Mesenteric fat pad (tissue), 1 donor: ENCODE measurements around the gene BTBD19. TPM values are rescaled to one million over a fixed set of nuclear protein-coding genes. Genes with fewer than 3 reads are reported as not detected.
"Not testable (repeated sequence)": the region's sequence is repeated elsewhere in the genome, so short reads cannot be mapped to it uniquely, and the experiment has no call there.

ENCODE experiments used
- DNase-seq: peaks from one replicate; pipeline ENCODE4 v3.0.0-alpha.2; 2020; ENCODE audit warnings: low spot score
- total RNA-seq: library from RNA; stranded (reverse); fragmentation: NEBNext Ultra II Directional; extraction: Animal tissue kit (Norgen Biotek cat#: 25700); gene quantifications from one replicate; pipeline ENCODE4 v1.2.1, GENCODE V29; 2021
- donor health status: DM: yes; HTN: yes; CAD: no.

The BTBD19 gene
- total RNA-seq, 1 donor from 2014 or later = 26.1 TPM

- DNase-seq = no peak
Measured at GRCh38 chr1:44828003-44828651, 19.8 kb downstream of the BTBD19 start.

DNA sequence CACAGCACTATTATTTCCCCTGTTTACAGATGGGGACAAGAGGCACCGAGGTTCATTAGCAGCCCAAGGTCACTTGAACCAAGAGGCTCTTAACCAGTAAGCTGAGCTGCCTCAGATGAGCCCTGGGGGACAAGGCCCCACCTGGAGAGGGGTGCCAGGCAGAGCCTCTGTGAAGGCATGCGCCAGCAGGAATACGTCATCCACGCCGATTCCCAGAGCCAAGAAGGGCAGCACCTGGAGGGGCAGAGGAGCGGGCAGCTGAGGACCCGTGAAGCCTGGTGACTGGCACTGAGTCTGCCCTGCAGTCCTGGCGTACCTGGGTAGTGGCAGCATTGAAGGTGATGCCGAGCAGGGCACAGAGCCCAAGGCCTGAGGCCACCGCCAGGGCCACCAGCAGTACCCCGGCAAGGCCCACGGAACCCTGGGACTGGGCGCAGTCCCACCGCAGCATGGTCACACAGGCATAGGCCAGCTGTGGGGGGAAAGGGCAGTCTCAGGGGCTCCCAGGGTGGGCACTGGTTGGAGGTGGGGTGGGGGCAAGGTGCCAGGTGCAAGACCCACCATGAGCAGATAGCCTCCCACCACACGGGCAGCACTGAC, 20.6 kb downstream of the BTBD19 start:
- DNase-seq = no peak

- no peak for DNase-seq
Measured at GRCh38 chr1:44829506-44830384, 21.4 kb downstream of the BTBD19 start.

DNA sequence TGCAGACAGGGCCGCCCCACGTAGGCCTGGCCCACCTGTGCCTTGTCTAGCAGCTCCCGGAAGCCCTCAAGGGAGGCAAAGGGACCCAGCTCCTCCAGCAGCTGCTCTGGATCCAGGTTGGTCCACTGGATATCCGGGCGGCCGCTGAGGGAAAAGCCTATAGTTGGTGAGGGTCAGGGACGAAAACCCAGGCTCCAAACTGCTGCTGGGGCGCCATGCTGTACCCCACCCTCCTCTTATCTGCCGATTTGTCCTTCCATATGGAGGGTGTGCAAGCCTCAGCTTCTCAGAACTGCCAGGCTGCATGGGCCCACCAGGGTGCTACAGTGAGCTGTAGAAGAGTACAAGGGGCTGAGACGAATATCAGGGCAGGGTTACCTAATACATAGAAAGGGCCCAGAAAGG, 22.6 kb downstream of the BTBD19 start:
- DNase-seq = no peak

DNA sequence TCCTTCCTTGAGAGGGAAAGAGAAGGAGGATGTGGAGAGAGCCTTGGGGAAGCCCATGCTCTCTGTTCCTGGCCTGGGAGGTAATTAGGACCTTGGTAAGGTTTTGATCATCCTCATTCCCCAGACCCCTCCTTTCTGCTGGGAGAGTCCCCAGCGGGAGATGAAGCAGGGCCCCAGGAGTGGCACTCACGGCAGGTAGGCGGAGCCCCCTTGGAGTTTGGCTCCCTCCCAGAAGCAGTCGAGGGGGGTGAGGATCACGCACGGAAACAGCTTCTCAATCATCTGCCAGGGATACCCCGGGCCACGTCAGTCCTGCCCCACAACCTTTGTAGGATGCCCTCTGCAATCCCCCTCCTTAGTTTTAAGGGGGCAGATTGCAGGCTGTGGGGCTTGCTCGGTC, 23.2 kb downstream of the BTBD19 start:
- no peak for DNase-seq

DNA sequence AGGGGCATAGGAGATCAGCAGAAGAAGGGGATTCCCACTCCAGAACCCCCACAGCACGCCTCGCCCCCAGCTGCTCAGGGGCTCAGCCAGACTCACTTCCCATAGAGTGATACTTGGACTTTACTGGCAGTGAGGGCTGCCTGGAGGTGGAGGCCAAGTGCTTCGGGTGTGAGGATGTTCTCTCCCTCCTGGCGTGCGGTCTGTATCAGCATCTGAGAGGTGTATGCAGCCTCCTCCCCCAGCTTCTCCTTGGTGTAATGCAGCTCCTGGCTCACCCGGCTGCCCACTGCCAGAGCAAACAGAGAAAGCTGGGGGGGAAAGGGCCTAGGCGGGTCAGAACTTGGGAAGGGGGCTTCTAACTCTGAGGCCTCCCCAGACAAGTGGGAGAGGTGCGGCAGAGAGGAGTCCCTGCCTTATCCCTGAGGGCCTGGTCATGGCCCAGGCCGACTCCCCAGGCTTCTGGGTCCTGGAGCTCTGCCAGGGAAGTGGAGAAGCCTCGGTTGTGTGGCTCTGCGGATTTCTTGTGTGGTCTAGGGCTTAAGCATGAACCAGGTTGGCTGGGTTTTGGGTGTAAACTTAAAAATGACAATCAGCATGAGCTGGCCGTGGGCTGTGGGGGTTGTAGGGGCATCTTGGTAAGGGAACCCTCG, 23.9 kb downstream of the BTBD19 start:
- no peak for DNase-seq

DNA sequence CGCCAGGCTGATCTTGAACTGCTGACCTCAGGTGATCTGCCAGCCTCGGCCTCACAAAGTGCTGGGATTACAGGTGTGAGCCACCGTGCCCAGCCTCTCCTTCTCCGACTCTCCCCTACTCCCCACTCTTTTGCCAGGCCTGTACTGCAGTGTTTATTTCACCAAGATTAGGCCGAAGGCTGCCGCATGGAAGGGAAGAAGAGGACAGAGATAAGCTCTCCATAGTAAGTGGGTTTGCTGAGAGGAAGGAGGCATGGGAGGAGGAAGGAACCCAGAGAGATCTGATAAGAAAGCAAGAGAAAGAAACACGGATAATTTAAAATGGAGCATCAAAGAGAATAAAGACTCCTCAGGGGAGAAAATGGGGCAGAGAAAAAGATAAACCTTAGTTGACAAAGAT, 26.0 kb downstream of the BTBD19 start:
- no peak for DNase-seq

DNA sequence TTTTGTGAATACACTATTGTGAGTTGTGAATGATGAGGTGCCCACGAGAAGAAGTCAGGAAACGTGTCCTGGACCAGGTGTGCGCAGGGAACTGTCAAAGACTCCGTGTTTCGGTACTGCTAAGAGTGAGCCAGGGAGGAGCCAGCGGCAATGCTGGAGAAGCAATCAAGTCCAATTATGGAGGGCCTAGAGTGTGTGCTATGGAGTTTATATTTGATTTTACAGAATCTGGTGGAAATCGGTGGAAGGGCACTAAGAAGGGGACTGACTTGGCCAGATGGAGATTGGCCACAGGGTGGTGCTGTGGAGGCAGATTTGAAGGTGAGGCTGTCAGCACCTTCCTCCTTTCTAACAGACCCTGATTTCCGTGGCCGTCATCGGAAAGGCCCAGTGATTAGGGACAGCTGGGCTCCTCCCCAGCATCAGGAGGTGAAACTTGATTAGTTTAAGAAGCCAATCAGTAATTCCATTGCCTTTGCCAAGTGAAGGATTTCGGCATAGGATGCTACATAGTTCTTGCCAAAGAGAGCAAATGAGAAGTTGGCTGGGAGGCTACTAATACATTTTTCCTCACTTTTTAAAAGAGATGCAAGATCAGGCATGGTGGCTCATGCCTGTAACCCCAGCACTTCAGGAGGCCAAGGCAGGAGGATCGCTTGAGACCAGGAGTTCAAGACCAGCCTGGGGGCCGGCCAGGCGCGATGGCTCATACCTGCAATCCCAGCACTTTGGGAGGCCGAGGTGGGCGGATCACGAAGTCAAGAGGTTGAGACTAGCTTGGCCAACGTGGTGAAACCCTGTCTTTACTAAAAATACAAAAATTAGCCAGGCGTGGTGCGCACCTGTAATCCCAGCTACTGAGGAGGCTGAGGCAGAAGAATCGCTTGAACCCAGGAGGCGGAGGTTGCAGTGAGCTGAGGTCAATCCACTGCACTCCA, 27.7 kb downstream of the BTBD19 start:
- DNase-seq = no peak

DNA sequence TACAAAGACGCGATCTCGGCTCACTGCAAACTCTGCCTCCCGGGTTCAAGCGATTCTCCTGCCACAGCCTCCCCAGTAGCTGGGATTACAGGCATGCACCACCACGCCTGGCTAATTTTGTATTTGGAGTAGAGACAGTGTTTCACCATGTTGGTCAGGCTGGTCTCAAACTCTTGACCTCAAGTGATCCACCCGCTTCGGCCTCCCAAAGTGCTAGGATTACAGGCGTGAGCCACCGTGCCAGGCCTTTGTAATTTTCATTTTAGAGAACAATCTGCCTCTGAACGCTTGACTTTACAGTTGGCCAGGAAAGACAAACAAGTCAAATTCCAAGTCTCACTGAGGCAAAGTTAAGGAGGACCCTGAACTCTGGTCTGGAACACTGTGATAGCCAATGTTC, 30.0 kb downstream of the BTBD19 start:
- not testable (repeated sequence) for DNase-seq

DNA sequence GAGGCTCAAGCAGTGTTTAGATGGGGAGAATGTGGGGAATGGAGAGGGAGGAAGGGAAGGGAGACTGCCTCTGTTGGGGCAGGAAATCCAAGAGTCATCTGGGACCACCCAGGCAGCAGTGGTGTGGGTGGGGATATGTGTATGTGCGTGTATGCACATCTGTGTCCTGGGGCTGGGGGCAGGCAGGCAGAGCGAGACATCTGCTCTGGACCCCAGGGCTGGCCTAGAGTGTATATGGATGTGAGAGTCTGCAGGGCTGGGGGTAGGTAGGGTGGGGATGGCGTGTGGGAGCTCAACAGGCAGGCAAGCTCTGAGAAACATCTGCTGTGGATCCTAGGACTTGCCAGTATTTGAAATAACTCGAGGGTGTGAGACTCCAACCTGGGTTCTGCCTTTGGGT, 31.3 kb downstream of the BTBD19 start:
- no peak for DNase-seq

DNA sequence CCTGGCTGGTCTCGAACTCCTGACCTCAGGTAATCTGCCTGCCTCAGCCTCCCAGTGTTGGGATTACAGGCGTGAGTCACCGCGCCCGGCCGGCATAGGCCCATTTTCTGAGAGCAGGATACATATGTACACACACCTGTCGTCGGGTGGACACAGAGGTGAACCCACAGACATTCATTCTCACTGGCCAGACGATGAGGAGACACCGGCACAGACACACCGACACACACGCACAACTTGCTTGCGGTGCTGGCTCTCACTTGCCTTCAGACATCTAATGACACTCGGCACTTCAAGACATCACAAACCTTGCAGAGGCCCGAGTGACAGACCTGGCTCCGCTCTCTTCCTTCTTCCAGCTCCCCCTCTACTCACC, 34.2 kb downstream of the BTBD19 start:
- DNase-seq = no peak

DNA sequence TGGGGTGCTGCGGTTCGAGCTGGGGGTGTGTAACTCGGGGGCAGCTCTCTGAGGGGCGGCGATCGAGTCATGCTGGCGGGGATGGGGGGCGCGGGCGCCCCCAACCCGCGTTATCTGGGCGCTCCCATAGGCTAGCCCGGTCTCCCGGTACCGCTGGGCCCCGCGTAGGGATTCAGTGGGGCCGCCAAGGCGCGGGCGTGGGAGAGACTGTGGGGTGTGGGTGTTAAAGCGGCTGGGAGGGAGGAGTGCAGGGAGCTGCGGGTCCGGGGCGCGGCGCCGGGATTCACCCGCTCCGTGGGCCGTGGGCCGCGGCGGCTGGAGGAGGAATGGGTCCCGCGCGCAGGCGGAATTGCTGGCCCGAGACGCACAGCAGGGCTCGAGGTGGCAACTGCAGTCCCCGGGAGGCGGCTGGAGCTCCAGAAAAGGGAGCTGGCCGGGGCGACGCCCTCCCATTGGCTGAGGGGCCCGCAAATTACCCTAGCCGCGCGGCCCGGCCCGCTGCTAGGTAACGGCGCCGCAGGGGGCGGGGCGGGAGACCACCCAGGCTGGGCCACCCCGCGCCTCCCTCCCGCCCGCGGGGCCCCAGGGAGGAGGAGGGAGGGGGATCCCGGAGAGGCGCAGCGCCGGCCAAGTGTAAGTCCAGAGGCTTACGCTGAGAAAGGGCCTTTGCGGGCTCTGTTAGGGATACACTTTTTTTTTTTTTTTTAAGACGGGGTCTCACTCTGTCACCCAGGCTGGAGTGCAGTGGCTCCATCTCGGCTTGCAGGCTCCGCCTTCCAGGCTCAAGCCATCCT, 34.7 kb downstream of the BTBD19 start, which contains the start of gene PTCH2:
Gene PTCH2, minus strand, starts transcription at position 392 of the 794 bp plus-strand sequence. Its CDS starts 321 bp downstream, at position 71.
- no peak for DNase-seq

DNA sequence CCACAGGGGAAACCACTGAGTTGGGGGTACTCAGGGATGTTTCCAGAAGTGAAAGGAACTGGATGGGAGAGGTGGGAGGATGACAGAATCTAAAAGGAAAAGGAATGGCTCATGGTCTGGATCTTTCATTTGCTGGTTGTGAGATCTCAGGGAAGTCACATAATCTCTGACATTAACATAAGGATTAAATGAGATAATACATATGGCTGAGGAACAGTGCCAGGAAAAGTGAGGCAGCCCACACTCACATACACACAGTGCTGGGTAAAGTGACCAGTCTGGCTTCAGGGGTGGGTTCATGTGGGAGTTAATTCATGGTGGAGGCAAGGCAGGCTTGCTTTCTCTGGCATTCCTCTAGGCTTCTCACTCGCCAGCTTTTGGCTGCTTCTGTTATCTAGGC, 38.7 kb downstream of the BTBD19 start:
- no peak for DNase-seq

- no peak for DNase-seq
Measured at GRCh38 chr1:44847845-44848244, 39.5 kb downstream of the BTBD19 start.

- DNase-seq = peak; percentile 73
Measured at GRCh38 chr1:44848456-44849181, 40.3 kb downstream of the BTBD19 start.

GRCh38 chr1:44849575-44850132, 41.3 kb downstream of the BTBD19 start:
- DNase-seq = peak; percentile 30

- DNase-seq = no peak
Measured at GRCh38 chr1:44851308-44851707, 43.0 kb downstream of the BTBD19 start.

- peak; percentile 76 for DNase-seq
Measured at GRCh38 chr1:44853201-44853600, 44.9 kb downstream of the BTBD19 start.

DNA sequence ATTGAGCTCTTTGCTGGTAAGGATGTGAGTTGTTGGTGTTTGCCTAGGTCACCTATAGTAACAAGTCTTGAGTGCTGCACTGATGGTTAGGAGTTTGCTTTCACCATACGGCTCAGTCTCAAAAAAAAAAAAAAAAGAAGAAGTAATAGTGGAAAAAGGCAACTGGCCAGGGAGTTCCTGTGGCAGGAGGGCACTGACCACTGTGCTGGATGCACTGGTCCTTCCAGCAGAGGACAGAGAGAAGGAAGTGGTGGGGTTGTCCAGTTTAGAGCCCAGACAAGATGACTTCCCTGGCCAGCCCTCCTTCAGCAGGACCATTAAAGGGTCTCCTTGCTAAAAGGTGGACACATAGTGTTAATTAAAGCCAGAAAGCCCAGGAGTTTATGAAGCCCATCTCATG, 46.6 kb downstream of the BTBD19 start:
- DNase-seq = no peak
